CD4-positive, alpha-beta T cell treated with Interleukin-1 beta for 1 hour (primary cell): ENCODE data around the gene CEP72.
A peak's percentile ranks its signal among the peaks of the same experiment; 100 is the strongest.
"Not testable (repeated sequence)": the region's sequence is repeated elsewhere in the genome, so short reads cannot be mapped to it uniquely, and the experiment has no call there.

Experiments used
- DNase-seq, 2 donors: peaks; one replicate each; pipeline ENCODE4 v3.0.0-alpha.2; 2020 to 2022

The CEP72 gene

GRCh38 chr5:611731-612486 lies at the start of gene CEP72:
Gene CEP72 (plus strand): TSS chr5:612340. CDS start chr5:612362, 22 bp downstream.
- peak; percentile 93 to 94 for DNase-seq

GRCh38 chr5:565782-566440 lies 46.2 kb upstream of the CEP72 start:
- DNase-seq, result no peak

- DNase-seq, result no peak
Measured at GRCh38 chr5:566636-567309, 45.4 kb upstream of the CEP72 start.

GRCh38 chr5:567664-568060 lies 44.5 kb upstream of the CEP72 start:
- no peak for DNase-seq

GRCh38 chr5:568061-568781 lies 43.9 kb upstream of the CEP72 start:
- no peak for DNase-seq

GRCh38 chr5:568809-569208 lies 43.3 kb upstream of the CEP72 start:
- DNase-seq, result no peak

- no peak for DNase-seq
Measured at GRCh38 chr5:569358-569867, 42.7 kb upstream of the CEP72 start.

- DNase-seq, result no peak
Measured at GRCh38 chr5:569868-570361, 42.2 kb upstream of the CEP72 start.

GRCh38 chr5:570446-570845 lies 41.7 kb upstream of the CEP72 start:
- no peak for DNase-seq

- DNase-seq, result no peak
Measured at GRCh38 chr5:570886-571285, 41.3 kb upstream of the CEP72 start.

GRCh38 chr5:571791-572190 lies 40.3 kb upstream of the CEP72 start:
- DNase-seq, result no peak

GRCh38 chr5:572398-573019 lies 39.6 kb upstream of the CEP72 start:
- no peak for DNase-seq

GRCh38 chr5:573206-573605 lies 38.9 kb upstream of the CEP72 start:
- DNase-seq, result no peak

GRCh38 chr5:573976-574375 lies 38.2 kb upstream of the CEP72 start:
- no peak for DNase-seq

- no peak for DNase-seq
Measured at GRCh38 chr5:574906-575305, 37.2 kb upstream of the CEP72 start.

- no peak for DNase-seq
Measured at GRCh38 chr5:575636-576035, 36.5 kb upstream of the CEP72 start.

GRCh38 chr5:577214-577613 lies 34.9 kb upstream of the CEP72 start:
- DNase-seq, result not testable (repeated sequence)

GRCh38 chr5:577800-578199 lies 34.3 kb upstream of the CEP72 start:
- no peak for DNase-seq

- DNase-seq, result no peak
Measured at GRCh38 chr5:579211-579610, 32.9 kb upstream of the CEP72 start.

- DNase-seq, result no peak
Measured at GRCh38 chr5:579746-580366, 32.3 kb upstream of the CEP72 start.

- no peak for DNase-seq
Measured at GRCh38 chr5:580436-580835, 31.7 kb upstream of the CEP72 start.

- DNase-seq, result no peak
Measured at GRCh38 chr5:581266-581665, 30.9 kb upstream of the CEP72 start.
